Chondrocyte (in vitro differentiated cells): ENCODE measurements around the gene DEFB126. TPM values are rescaled to one million over a fixed set of nuclear protein-coding genes. Genes with fewer than 3 reads are reported as not detected.

Experiments used
- DNase-seq: peaks from one replicate; pipeline ENCODE4 v3.0.0; 2021; ENCODE audit warnings: mixed read lengths, low spot score
- H3K27ac Mint-ChIP-seq: one replicate; pipeline ENCODE4 v1.8.0; 2021; ENCODE audit warnings: mild to moderate bottlenecking, moderate library complexity, mixed read lengths; ENCODE audit not compliant: unreplicated experiment
- H3K27me3 Mint-ChIP-seq: 2 replicates; pipeline ENCODE4 v1.8.0; 2021; ENCODE audit warnings: low read depth, mixed read lengths
- H3K36me3 Mint-ChIP-seq: 2 replicates; pipeline ENCODE4 v1.8.0; 2021; ENCODE audit warnings: low read depth, mixed read lengths
- H3K4me1 Mint-ChIP-seq: 2 replicates; pipeline ENCODE4 v1.8.0; 2021; ENCODE audit warnings: low read depth, mild to moderate bottlenecking, mixed read lengths
- H3K4me3 Mint-ChIP-seq: one replicate; pipeline ENCODE4 v1.8.0; 2021; ENCODE audit warnings: mild to moderate bottlenecking, moderate library complexity, mixed read lengths; ENCODE audit not compliant: unreplicated experiment
- H3K9me3 Mint-ChIP-seq: 2 replicates; pipeline ENCODE4 v1.8.0; 2021; ENCODE audit warnings: low read depth, mixed read lengths
- CTCF ChIP-seq: fragments of 200-600 bp; sonication (generic); IDR thresholded peaks from 2 replicates; pipeline ENCODE4 v1.5.0; 2021; ENCODE audit warnings: antibody characterized with exemption, mild to moderate bottlenecking, moderate library complexity
- total RNA-seq: library from RNA; stranded (reverse); gene quantifications from 3 replicates; pipeline ENCODE4 v1.2.1, GENCODE V29; 2021

DEFB126 gene
- total RNA-seq, 1 donor from 2014 or later, result not detected

- no peak for DNase-seq
- peaks cover 28% of the 10 kb centered on the region for H3K27me3 Mint-ChIP-seq
- H3K4me3 Mint-ChIP-seq, result no peak overlapping the region
- TF ChIP-seq CTCF, result no peak
- H3K9me3 Mint-ChIP-seq, result no peaks in the 10 kb centered on the region
- H3K27ac Mint-ChIP-seq, result no peak overlapping the region
- no peaks in the 10 kb centered on the region for H3K4me1 Mint-ChIP-seq
- H3K36me3 Mint-ChIP-seq, result no peaks in the 10 kb centered on the region
Observed at GRCh38 chr20:152131-152530, 9.7 kb downstream of the DEFB126 start.

GRCh38 chr20:157154-157553 is 14.8 kb downstream of the DEFB126 start, which contains the start of gene DEFB127:
Gene DEFB127 (plus strand): TSS chr20:157454. CDS start chr20:157545, 91 bp downstream.
- no peak within 1 kb of the TSS for H3K27ac Mint-ChIP-seq
- no peaks in the 10 kb centered on the region for H3K36me3 Mint-ChIP-seq
- H3K9me3 Mint-ChIP-seq, result no peaks in the 10 kb centered on the region
- H3K4me3 Mint-ChIP-seq, result no peak within 1 kb of the TSS
- DNase-seq, result no peak
- no peak for TF ChIP-seq CTCF
- peaks cover 20% of the 10 kb centered on the region for H3K27me3 Mint-ChIP-seq
- H3K4me1 Mint-ChIP-seq, result no peaks in the 10 kb centered on the region

DNA sequence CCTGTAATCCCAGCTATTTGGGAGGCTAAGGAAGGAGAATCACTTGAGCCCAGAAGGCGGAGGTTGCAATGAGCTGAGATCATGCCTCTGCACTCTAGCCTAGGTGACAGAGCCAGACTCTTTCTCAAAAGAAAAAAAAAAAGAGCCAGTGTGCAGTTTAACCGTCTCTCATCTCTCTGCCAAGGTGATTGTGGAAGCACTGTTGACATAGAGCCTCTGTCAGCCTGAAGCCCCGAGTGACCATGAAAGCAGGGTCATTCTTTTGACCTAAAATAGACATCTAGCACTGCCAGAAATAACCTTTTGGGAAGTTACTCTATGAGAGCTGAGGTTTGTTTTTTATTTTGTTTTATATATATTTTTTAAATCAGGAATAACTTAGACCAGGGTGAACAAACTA is 22.2 kb downstream of the DEFB126 start:
- H3K36me3 Mint-ChIP-seq, result no peaks in the 10 kb centered on the region
- TF ChIP-seq CTCF, result no peak
- H3K27ac Mint-ChIP-seq, result no peak overlapping the region

DNA sequence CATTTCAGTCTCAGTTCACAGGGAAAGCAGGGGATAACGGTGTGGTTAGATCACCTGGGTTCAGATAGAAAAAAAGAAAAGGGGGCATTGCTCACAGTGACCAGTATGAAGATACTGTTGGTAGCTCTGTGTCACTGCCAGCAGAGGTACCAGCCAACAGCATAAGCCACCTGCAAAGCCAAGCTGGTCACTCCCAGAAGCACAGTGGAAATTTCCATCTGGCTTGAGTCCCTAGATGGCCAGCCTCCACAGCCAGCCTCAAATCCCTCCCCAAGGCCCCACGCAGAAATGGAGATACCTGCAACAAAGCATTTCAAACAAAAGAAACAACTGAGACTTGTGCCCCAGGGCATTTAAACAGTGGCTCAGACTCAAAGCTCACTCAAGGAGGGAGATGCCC is 26.5 kb downstream of the DEFB126 start:
- no peak for DNase-seq
- Mint-ChIP-seq H3K36me3 (no peaks in the 10 kb centered on the region), H3K4me3 (no peak overlapping the region), H3K4me1 (no peaks in the 10 kb centered on the region), H3K27me3 (peaks cover 28% of the 10 kb centered on the region), H3K27ac (no peak overlapping the region), H3K9me3 (no peaks in the 10 kb centered on the region)
- TF ChIP-seq CTCF, result no peak

More for the DNA sequence above, 22.2 kb downstream of the DEFB126 start:
- no peaks in the 10 kb centered on the region for H3K4me1 Mint-ChIP-seq
- peaks cover 25% of the 10 kb centered on the region for H3K27me3 Mint-ChIP-seq
- no peak overlapping the region for H3K4me3 Mint-ChIP-seq
- DNase-seq, result no peak
- no peaks in the 10 kb centered on the region for H3K9me3 Mint-ChIP-seq

GRCh38 chr20:184288-184687 is 41.9 kb downstream of the DEFB126 start:
- H3K27me3 Mint-ChIP-seq, result peaks cover 41% of the 10 kb centered on the region
- no peak for DNase-seq
- H3K4me3 Mint-ChIP-seq, result no peak overlapping the region
- H3K4me1 Mint-ChIP-seq, result no peaks in the 10 kb centered on the region
- no peaks in the 10 kb centered on the region for H3K36me3 Mint-ChIP-seq
- H3K27ac Mint-ChIP-seq, result no peak overlapping the region
- H3K9me3 Mint-ChIP-seq, result peaks cover 18% of the 10 kb centered on the region
- no peak for TF ChIP-seq CTCF
